ENCODE data around the gene HAUS5. TPM values are rescaled to one million over a fixed set of nuclear protein-coding genes. Genes with fewer than 3 reads are reported as not detected.

The HAUS5 gene
- total RNA-seq, 4 donors from 2014 or later: 7.9 to 17.8 (median 10.2) TPM

DNA sequence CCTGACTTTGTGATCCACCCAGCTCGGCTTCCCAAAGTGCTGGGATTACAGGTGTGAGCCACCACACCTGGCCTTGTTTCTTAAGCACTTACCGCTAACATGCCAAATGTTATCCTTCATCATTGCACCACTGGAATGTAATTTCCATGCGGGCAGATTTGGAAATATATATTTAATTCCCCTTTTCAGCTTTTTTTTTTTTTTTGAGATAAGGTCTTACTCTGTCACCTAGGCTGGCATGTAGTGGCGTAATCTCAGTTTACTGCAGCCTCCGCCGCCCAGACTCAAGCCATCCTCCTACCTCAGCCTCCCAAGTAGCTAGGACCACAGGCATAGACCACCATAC lies 49.4 kb downstream of the HAUS5 start:
- Histone ChIP-seq H3K27me3 (no peaks in the 10 kb centered on the region), H3K4me3 (replicated peaks in 1 of 3) (no peak overlapping the region), H3K27ac (no peak overlapping the region), H3K4me1 (no peaks in the 10 kb centered on the region), H3K9me3 (no peaks in the 10 kb centered on the region), H3K36me3 (peaks cover 24 to 36% of the 10 kb centered on the region in 2 donors)
- intact Hi-C loops (cut with DNase I): no loop called here
- no peak for TF ChIP-seq POLR2A (IDR thresholded peaks at IDR 0.05)
- TF ChIP-seq, protein P1, sequence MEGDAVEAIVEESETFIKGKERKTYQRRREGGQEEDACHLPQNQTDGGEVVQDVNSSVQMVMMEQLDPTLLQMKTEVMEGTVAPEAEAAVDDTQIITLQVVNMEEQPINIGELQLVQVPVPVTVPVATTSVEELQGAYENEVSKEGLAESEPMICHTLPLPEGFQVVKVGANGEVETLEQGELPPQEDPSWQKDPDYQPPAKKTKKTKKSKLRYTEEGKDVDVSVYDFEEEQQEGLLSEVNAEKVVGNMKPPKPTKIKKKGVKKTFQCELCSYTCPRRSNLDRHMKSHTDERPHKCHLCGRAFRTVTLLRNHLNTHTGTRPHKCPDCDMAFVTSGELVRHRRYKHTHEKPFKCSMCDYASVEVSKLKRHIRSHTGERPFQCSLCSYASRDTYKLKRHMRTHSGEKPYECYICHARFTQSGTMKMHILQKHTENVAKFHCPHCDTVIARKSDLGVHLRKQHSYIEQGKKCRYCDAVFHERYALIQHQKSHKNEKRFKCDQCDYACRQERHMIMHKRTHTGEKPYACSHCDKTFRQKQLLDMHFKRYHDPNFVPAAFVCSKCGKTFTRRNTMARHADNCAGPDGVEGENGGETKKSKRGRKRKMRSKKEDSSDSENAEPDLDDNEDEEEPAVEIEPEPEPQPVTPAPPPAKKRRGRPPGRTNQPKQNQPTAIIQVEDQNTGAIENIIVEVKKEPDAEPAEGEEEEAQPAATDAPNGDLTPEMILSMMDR (IDR thresholded peaks at IDR 0.05): no peak
- no peak for DNase-seq
- WGBS, 2 donors: 97 to 99% methylated on average over 6 of the region's 6 CpGs

GRCh38 chr19:35663981-35664380 lies 51.4 kb downstream of the HAUS5 start:
- H3K4me3 ChIP-seq (replicated peaks in 1 of 3): no peak overlapping the region
- H3K27me3 ChIP-seq: no peaks in the 10 kb centered on the region
- no peaks in the 10 kb centered on the region for H3K4me1 ChIP-seq
- WGBS, 2 donors: 85 to 95% methylated on average over 3 of the region's 3 CpGs
- intact Hi-C loops (cut with DNase I): no loop called here
- H3K36me3 ChIP-seq: peaks cover 5 to 17% of the 10 kb centered on the region in 2 donors
- H3K9me3 ChIP-seq: no peaks in the 10 kb centered on the region
- TF ChIP-seq, protein P1 (IDR thresholded peaks at IDR 0.05): no peak
- no peak for TF ChIP-seq POLR2A (IDR thresholded peaks at IDR 0.05)
- no peak for DNase-seq
- H3K27ac ChIP-seq: no peak overlapping the region

GRCh38 chr19:35665157-35665556 lies 52.6 kb downstream of the HAUS5 start:
- no peaks in the 10 kb centered on the region for H3K9me3 ChIP-seq
- H3K36me3 ChIP-seq: peaks cover 0 to 5% of the 10 kb centered on the region in 2 donors
- WGBS, 2 donors: 95 to 97% methylated on average over 24 of the region's 24 CpGs
- intact Hi-C loops (cut with DNase I): no loop called here
- H3K4me1 ChIP-seq: no peaks in the 10 kb centered on the region
- H3K4me3 ChIP-seq (replicated peaks in 1 of 3): no peak overlapping the region
- DNase-seq: no peak
- H3K27ac ChIP-seq: no peak overlapping the region
- no peak for TF ChIP-seq POLR2A (IDR thresholded peaks at IDR 0.05)
- TF ChIP-seq, protein P1 (IDR thresholded peaks at IDR 0.05): no peak
- H3K27me3 ChIP-seq: no peaks in the 10 kb centered on the region

- Histone ChIP-seq H3K4me1 (no peaks in the 10 kb centered on the region), H3K36me3 (peaks cover 0 to under 1% of the 10 kb centered on the region in 2 donors), H3K9me3 (no peaks in the 10 kb centered on the region), H3K27ac (no peak overlapping the region), H3K4me3 (replicated peaks in 1 of 3) (no peak overlapping the region), H3K27me3 (no peaks in the 10 kb centered on the region)
- intact Hi-C loops (cut with DNase I): no loop called here
- no peak for TF ChIP-seq POLR2A (IDR thresholded peaks at IDR 0.05)
- TF ChIP-seq, protein P1 (IDR thresholded peaks at IDR 0.05): no peak
- WGBS, 2 donors: 66 to 79% methylated on average over 6 to 7 of the region's 7 CpGs
- DNase-seq: no peak
Measured at GRCh38 chr19:35665604-35666003, 53.1 kb downstream of the HAUS5 start.

- H3K27me3 ChIP-seq: no peaks in the 10 kb centered on the region
- H3K36me3 ChIP-seq: no peaks in the 10 kb centered on the region
- no peak within 1 kb of the TSS for H3K4me3 ChIP-seq (replicated peaks in 1 of 3)
- no peak for TF ChIP-seq POLR2A (IDR thresholded peaks at IDR 0.05)
- TF ChIP-seq, protein P1 (IDR thresholded peaks at IDR 0.05): no peak
- no peaks in the 10 kb centered on the region for H3K9me3 ChIP-seq
- H3K27ac ChIP-seq: no peak within 1 kb of the TSS
- WGBS, 2 donors: 65 to 71% methylated on average over 6 to 9 of the region's 16 CpGs
- no peaks in the 10 kb centered on the region for H3K4me1 ChIP-seq
- intact Hi-C loops (cut with DNase I): no loop called here
- DNase-seq: no peak
Measured at GRCh38 chr19:35666251-35666913, 53.8 kb downstream of the HAUS5 start, which contains the start of gene UPK1A. Gene UPK1A (plus strand): TSS chr19:35666517. CDS start chr19:35666813, 296 bp downstream.

Data from thyroid gland (tissue), 4 donors.